Cardiac fibroblast (primary cell): ENCODE measurements around the gene LIMCH1.

Experiments
- DNase-seq, 2 donors: peaks; one replicate each; pipeline versions ENCODE4 v3.0.0 to v3.0.0-alpha.2; 2010; ENCODE audit warnings: low read depth in 2 of 2
- H3K4me3 ChIP-seq, 2 donors: replicated peaks in 1 of 2; 1 replicate in 1 of 2; 2 replicates in 1 of 2; pipeline ENCODE4 v1.5.1; 2011; ENCODE audit warnings: low read depth in 2 of 2, low read length in 2 of 2, mild to moderate bottlenecking in 2 of 2, moderate library complexity in 1 of 2
- CTCF ChIP-seq: IDR thresholded peaks from one replicate; pipeline ENCODE4 v1.5.1; 2011; ENCODE audit warnings: low read depth, mild to moderate bottlenecking, low read length, inconsistent platforms

LIMCH1 gene

GRCh38 chr4:41631523-41631922 lies 93.6 kb downstream of the LIMCH1 start:
- H3K4me3 ChIP-seq, result no peak overlapping the region
- no peak for DNase-seq
- TF ChIP-seq CTCF, result no peak

- DNase-seq, result no peak
- no peak overlapping the region for H3K4me3 ChIP-seq
- no peak for TF ChIP-seq CTCF
Observed at GRCh38 chr4:41632481-41633073, 94.6 kb downstream of the LIMCH1 start.

- no peak for DNase-seq
- TF ChIP-seq CTCF, result no peak
- H3K4me3 ChIP-seq, result no peak overlapping the region
Observed at GRCh38 chr4:41633321-41633720, 95.4 kb downstream of the LIMCH1 start.

GRCh38 chr4:41635441-41635840 lies 97.5 kb downstream of the LIMCH1 start:
- DNase-seq, result no peak
- TF ChIP-seq CTCF, result no peak

GRCh38 chr4:41638203-41638602 lies 100.2 kb downstream of the LIMCH1 start:
- no peak for TF ChIP-seq CTCF
- H3K4me3 ChIP-seq, result no peak overlapping the region
- no peak for DNase-seq

More at GRCh38 chr4:41635441-41635840, 97.5 kb downstream of the LIMCH1 start:
- no peak overlapping the region for H3K4me3 ChIP-seq

- DNase-seq, result no peak
- no peak overlapping the region for H3K4me3 ChIP-seq
- TF ChIP-seq CTCF, result no peak
Observed at GRCh38 chr4:41638866-41639265, 100.9 kb downstream of the LIMCH1 start.

- TF ChIP-seq CTCF, result no peak
- DNase-seq, result no peak
- H3K4me3 ChIP-seq, result no peak overlapping the region
Observed at GRCh38 chr4:41639291-41639690, 101.3 kb downstream of the LIMCH1 start.
